HG02798 (cell line): ENCODE results near the gene MYO5A.
"Not testable (repeated sequence)": the region's sequence is repeated elsewhere in the genome, so short reads cannot be mapped to it uniquely, and the experiment has no call there.

ENCODE experiments used
- ATAC-seq: cut with Tn5 transposase; IDR thresholded peaks from one replicate; pipeline ENCODE4 v1.9.1; 2021; ENCODE audit warnings: mild to moderate bottlenecking; ENCODE audit not compliant: unreplicated experiment, poor library complexity

Gene MYO5A

DNA sequence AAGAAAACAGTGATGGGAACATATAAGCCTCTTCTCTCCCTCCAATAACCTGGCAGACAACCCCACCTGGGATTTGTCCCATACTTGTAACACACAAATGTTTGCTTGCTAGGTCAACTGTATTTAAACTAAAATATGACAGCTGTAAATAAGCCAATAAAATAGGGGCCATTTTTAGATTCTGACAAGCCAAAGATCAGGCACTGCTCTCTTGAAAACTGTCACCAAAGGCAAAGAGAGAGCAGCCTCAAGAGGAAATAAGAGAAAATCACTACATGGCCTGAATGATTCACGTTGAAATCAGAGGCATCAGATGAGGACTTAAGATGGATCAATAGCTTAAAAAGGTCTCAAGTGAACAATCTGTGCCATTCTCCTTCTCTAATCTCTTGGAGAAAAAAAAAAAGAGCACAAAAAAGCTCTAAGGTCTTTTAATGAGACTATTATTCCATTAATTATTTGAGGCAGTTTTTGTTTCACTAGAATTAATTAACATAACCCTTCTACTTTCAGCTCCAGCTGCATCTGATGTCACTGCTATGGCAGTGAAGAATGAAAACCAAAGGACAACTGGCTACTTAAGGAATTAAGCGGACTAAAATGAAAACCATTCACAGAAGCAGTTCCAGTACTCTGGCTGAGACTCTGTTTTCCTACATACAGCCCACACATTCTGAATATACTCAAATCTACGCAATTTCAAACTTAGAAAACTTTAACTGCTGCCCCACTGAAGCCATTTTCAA, 19.0 kb downstream of the MYO5A start:
- no peak for ATAC-seq

DNA sequence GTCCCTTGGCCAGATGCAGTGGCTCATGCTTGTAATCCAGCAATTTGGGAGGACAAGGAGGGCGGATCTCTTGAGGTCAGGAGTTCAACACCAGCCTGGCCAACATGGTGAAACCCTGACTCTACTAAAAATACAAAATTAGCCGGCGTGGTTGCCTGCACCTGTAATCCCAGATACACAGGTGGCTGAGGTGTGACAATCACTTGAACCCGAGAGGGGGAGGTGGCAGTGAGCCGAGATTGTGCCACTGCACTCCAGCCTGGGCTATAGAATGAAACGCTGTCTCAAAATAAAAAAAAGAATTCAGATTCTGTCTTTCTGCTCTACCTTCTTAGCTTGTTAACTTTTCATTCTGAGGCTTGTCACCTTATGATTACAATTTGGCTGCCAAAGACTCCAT, 22.1 kb downstream of the MYO5A start:
- no peak for ATAC-seq

DNA sequence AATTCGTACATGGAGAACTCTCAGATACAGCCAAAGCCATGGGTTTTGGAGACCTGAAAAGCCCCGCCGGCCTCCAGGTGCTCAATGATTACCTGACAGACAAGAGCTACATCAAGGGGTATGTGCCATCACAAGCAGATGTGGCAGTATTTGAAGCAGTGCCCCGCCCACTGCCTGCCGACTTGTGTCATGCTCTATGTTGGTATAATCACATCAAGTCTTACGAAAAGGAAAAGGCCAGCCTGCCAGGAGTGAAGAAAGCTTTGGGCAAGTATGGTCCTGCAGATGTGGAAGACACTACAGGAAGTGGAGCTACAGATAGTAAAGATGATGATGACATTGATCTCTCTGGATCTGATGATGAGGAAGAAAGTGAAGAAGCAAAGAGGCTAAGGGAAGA, 23.5 kb downstream of the MYO5A start:
- ATAC-seq: no peak

DNA sequence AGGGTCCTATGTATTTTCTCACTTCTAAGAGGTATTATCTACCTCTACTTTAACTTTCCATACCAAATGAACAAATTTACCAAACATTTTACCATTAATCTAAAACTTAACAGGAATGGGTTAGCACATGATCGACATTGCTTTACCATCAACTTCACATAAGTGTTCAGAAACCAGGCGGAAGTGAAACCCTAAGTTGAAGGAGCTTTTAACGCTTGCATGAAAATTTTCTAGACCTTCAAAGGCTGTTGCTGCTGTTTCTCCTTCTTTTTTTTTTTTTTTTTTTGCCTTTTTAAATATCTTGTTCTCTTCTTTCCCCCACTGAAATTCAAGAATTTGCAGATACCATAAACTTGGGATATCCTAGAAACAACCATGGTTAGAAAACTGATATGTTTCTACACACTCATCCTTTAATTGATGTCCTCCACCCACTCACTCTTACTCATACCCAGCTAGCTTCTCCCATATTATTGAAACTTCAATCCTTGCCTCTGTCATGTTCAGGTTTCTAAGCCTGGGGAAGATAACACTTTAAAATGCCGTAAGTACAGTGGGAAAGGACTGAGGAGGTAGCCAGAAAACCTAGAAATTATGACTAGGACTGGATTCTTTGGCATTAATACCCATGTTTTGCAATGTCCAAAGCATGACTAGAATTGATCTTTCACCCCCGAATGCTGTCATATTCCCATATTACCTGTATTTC, 24.7 kb downstream of the MYO5A start:
- ATAC-seq: peak; percentile 83

DNA sequence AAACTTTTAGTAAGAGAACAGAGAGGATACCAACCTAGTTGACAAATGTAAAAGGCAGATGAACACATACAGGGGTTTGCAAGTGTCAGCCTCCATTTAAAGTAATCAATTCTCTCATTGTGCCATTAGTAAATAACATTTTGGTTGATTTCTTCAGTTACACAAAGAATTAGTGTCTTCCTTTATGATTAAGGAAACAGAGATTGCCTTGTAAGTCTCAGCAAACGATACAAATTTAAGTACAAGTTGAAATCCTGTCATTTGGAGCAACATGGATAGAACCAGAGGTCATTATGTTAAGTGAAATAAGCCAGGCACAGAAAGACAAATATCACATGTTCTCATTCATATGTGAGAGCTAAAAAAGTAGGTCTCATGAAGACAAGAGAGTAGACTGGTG, 26.1 kb downstream of the MYO5A start:
- ATAC-seq: no peak

DNA sequence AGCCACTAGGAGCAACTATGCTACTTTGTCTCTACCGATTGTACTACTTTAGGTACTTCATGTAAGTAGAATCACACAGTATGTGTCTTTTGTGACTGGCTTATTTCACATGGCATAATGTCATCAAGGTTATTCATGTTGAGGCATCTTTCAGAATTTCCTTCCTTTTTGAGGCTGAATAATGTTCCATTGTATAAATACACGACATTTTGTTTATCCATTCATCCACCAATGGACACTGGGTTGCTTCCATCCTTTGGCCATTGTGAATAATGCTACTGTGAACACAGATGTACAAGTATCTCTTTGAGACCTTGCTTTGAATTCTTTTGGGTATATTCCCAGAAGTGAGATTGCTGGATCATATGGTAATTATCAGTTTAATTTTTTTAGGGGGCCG, 29.2 kb downstream of the MYO5A start:
- no peak for ATAC-seq

DNA sequence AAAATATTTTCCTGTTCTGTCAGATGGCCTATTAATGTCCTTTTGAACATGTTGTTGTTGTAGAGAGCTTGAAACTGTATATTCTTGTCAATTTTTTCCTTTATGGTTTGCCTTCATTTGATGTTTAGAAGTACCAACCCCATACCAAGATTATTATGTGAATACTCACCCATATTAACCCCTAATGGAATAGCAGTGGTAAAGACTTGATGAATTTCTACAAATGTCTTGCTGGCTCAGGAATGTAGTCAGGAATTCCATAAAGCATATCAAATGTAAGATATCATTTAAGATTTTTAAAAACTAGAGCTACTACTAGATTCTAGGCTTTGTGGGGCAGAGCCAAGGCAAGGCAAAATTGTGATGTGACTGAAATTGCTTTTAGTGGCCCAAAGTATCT, 30.0 kb downstream of the MYO5A start:
- no peak for ATAC-seq

DNA sequence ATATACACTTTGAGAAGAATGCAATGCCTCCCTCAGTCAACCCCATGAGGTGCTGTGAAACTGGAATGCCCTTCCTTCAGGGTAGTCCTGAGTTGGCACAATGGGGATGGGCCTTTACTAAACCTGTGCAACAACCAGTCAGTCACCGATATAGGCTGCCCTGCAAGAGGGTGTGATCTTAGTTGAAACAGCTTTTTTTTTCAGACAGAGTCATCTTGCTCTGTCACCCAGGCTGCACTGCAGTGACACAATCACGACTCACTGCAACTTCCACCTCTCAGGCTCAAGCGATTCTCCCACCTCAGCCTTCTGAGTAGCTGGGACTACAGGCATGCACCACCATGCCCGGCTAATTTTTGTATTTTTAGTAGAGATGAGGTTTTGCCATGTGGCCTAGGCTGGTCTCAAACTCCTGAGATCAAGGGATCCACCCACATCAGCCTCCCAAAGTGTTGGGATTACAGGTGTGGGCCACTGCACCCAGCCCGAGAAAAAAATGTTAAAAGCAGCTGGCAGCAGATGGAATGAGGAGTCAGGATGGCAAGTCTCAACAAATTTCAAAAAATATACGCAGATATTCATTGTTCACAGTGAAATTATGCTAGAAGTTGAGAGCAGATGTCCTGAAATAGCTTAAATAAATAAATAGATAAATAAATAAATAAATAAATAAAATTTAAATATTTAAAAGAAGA, 31.8 kb downstream of the MYO5A start:
- no peak for ATAC-seq

DNA sequence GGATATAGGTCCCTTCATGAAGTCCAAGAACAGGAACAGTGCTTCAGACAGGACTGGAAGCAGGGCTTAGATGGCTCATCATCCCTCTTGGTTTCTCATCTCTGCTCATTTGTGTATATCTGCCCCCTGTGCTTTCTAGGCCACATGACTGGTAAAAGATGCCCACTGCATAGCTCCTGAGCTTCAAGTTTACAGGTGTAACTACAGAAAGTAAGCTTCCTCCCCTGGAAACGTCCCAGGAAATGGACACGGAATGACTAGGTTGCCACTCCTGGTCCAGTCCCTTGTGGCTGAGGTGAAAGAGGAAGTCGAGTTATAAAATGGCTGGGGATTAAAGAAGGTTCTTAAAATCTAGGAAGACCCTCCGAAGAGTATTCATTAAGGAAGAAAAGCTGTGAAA, 32.5 kb downstream of the MYO5A start:
- ATAC-seq: no peak

DNA sequence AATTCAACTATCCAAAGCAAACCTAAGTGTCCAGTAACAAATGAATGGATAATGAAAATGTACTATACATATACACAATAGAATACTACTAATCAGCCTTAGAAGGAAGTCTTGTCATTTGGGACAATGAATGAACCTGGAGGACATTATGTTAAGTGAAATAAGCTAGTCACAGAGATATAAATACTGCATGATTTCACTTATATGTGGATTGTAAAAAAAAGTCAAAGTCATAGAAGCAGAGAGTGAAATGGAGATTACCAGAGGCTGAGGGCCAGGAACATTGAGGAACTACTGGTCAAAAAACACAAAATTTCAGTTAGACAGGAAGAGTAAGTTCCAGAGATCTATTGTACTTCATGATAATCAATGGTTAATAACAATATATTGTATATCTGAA, 33.6 kb downstream of the MYO5A start:
- ATAC-seq: no peak

DNA sequence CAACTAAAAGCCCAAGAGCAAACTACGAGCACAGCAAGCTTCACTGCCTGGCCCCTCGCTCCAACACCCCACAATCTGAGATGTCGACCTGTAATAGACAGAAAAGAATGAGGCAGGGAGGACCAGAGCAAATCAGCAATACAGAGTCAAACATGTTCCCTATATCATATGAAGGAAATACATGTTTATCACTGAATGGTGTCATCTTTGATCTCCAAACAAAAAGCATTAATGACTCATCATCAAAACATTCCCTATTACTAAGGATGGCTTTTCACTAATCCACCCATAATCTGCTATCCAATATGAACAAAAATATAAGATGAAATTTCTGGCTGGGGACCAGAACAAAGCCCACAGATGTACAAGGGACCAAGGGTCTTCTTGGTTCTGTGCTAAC, 34.7 kb downstream of the MYO5A start:
- ATAC-seq: no peak

DNA sequence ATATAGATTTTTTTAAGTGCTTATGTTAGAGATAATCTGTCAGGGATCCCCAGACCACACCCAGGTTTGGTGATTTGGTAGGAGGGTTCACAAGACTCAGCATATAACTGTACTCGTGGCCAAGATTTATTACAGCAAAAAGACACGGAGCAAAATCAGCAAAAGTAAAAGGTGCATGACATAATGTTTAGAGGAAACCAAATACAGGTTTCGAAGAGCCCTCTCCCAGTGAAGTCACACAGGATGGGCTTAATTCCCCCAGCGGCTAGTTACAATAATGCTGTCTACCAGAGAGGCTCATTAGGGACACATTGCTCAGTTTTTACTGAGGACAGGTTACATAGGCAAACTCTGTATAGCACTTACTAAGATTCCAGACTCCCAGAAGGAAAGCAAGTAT, 36.5 kb downstream of the MYO5A start:
- ATAC-seq: no peak

DNA sequence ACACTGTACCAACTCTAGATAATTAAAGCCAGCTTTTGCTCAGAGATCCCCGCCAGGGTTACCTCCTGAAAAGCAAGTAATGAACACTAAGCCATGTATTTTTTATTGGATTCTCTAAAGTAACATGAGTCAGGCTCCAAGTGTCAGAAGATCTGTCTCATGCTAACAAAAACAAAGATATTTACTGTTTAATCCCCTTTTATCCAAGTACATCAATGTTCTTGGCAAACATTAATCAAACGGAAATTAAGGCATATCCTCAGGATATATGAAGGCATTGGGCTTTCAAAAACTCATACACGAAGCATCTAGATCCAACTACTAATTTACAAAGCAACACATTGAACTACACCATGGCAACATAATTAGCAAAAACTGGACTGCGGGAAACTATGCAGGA, 37.2 kb downstream of the MYO5A start:
- no peak for ATAC-seq

DNA sequence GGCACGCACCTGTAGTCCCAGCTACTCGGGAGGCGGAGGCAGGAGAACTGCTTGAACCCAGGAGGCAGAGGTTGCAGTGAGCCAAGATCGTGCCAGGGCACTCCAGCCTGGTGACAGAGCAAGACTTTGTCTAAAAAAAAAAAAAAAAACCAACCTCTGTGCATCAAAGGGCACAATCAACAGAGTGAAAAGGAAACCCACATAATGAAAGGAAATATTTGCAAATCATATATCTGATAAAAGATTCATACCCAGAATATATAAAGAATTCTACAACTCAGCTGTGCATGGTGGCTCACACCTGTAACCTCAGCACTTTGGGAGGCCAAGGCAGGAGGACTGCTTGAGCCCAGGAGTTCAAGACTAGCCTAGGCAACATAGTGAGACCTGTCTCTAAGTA, 39.2 kb downstream of the MYO5A start:
- ATAC-seq: not testable (repeated sequence)

DNA sequence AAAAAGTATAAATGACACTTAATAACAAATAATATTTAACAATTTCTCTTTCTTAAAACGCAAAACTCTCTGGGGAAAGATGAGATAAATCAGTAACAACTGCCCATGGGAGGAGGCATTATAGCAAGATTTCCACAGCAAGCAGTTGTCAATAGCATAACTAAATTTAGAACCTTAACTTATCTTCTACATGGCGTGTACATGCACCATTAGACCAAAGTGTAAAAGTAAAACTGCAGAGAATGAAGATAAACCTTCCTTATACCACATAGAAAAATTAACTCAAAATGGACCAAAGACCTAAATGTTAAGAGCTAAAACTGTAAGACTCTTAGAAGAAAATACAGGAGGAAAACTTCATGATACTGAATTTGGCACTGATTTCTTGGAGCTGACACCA, 39.9 kb downstream of the MYO5A start:
- peak; percentile 64 for ATAC-seq

DNA sequence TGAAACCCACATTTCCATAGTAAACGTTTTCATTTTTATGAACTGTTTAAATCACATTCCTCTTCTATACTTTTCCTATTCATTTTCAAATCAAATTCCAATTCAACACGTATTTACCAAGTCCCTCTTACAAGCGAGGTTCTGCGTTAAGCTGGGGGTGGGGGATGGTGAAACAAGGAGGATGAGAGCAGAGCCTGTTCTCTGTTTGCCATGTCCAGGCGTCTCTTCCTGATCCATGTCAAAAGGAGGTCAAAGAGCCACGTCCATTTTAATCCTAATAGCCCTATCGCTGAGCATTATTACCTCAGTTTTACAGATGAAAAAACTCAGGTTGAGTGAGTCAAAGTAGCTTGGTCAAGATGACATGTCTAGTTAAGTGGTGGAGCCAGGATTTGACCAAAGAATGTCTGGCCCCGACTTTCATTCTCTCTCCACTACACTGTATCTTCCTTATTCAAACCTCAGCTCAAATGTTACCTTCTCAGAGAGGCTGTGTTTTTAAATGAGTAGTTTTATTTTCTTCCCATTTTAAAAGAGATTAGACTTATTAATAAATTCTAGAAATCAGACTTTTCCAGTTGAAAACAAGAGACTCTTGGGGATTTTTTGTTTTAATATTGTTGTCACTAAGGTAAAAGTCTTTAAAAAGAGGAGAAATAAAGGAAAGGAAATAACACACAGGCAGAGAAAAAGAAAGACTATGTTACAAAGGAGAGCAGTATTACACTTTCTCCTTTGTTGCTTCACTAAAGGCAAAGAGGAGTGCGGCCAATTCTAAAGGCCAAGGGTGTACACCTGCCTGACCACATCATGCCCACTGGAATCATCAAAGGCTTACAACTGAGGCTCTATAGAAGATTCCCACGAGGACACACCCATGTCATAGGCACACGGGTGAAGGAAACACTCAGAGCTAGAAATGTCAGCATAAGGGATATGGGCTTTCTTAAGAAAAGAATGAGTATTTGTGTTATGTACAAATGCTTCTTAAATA, 42.4 kb downstream of the MYO5A start:
- no peak for ATAC-seq

DNA sequence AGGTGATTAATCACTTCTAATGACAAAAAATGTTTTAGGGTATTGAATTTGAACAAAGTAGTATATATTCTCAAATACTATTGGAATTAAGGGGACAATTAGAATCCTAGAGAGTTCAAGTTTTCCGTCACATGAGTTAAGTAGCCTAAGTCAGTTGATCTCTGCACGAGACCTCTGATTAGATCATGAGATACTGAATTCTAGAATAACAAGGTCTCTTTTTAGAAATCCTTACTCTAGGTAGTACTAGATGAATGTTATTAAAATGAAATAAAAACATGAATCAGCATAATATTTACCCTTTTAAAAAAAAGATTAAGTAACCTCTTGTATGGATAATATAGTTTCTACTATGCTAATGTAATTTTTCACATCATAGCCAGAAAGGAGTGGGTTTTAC, 43.4 kb downstream of the MYO5A start:
- no peak for ATAC-seq

DNA sequence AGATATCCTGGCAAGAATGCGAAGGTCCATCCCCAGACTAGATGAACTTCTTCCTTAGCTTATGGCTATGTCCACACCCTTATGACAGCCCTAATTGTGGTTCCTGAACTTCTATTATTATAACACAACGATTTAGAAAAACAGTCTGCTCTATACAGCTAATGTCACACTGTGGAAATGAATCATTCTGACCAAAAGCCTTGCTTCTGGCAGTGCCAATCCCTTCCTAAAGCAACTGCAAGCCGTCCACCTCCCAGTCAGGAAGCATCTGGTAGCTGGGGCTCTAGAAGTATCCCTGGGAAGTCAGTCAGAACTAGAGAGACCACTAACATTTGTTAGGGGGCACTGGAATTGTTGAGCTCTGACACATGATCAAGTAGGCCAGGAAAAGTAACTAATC, 45.0 kb downstream of the MYO5A start:
- no peak for ATAC-seq

DNA sequence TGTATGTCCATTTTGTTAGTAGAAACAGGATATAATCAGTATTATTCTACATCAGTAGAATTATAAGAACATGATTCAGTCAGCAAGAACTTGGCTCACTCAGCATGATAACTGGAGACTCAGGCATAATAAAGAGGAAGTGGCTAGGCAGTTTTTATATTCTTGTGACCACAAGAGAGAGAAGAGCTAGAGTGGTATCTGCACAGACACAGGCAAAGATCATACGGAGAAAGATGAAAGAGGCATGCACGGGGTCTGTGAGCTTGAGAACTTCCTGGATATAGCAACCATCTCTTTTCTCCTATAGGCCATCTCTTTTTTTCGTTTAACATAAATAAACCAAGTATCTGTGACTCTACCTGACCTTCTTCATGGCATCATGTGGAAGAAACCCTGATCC, 46.8 kb downstream of the MYO5A start:
- peak; percentile 98 for ATAC-seq

DNA sequence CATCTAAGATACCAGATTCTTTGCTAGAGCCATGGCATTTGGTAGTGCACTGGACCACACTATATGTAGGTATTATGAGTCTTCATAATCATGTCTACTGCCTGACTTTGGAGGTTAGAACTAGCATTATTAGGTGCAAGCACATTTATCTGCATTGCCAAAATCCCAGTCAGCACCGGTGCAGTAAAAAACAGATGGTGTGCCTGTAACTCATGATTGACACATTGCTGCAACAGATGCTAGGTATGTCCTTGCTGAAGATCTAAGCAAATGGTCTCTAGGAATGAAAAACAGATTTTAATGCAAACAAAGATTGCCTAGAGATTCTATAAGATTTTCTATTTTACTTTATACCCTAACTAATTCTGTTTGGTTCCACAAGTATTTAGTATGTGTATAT, 47.7 kb downstream of the MYO5A start:
- no peak for ATAC-seq
